ENCODE data around the gene DDR2. TPM values are rescaled to one million over a fixed set of nuclear protein-coding genes. Genes with fewer than 3 reads are reported as not detected.
"Not testable (repeated sequence)": the region's sequence is repeated elsewhere in the genome, so short reads cannot be mapped to it uniquely, and the experiment has no call there.

Gene DDR2
- total and polyA plus RNA-seq, 2 of the 4 experiments (the other 2 are of a cell fraction), result 66.1 to 245 TPM

GRCh38 chr1:162790303-162790984, 158.2 kb downstream of the DDR2 start, which contains the start of gene HSD17B7:
TSS of gene HSD17B7 (plus strand) at chr1:162790702. CDS start at chr1:162790801, 99 bp downstream.
- in situ Hi-C loops (cut with MboI; ENCODE audit: low sequenced_read_pairs); dilution Hi-C loops (cut with HindIII; ENCODE audit: low sequenced_read_pairs, unreplicated experiment): not testable (repeated sequence)
- DNase-seq, result peak; percentile 35

More at GRCh38 chr1:162790303-162790984, 158.2 kb downstream of the DDR2 start, which contains the start of gene HSD17B7:
- intact Hi-C loops (cut with micrococcal nuclease); H2BK20ac ChIP-seq (ENCODE audit: low read depth, low read length); BruUV-seq (replicated peaks); H3K4ac ChIP-seq (ENCODE audit: low read depth, low read length); H3K14ac ChIP-seq (replicated peaks; ENCODE audit: low read depth, low read length); H4K20me1 ChIP-seq (ENCODE audit: insufficient read depth, low read length); CTCF ChIA-PET; POLR2A ChIA-PET (ENCODE audit: unreplicated experiment); H2BK15ac ChIP-seq (ENCODE audit: low read depth, low read length); H3K9me1 ChIP-seq (ENCODE audit: insufficient read depth, low read length); H3K36me3 ChIP-seq (ENCODE audit: control insufficient read depth, insufficient read depth, low read length); H3K56ac ChIP-seq (ENCODE audit: extremely low read depth, insufficient read depth, low read length); H2BK5ac ChIP-seq (ENCODE audit: low read depth, low read length, poor library complexity, severe bottlenecking); H3K79me1 ChIP-seq (ENCODE audit: low read depth in 1 of 2, low read length in 2 of 2); H2BK120ac ChIP-seq (ENCODE audit: low read depth, low read length); H2AK9ac ChIP-seq (replicated peaks; ENCODE audit: low read depth, low read length, poor library complexity); H4K91ac ChIP-seq (ENCODE audit: insufficient read depth, low read depth, low read length); H3K27me3 ChIP-seq (ENCODE audit: control insufficient read depth, insufficient read depth, low read length); H3K18ac ChIP-seq (ENCODE audit: low read depth, low read length); H3K4me1 ChIP-seq (ENCODE audit: control insufficient read depth, insufficient read depth, low read length); H3K9ac ChIP-seq (ENCODE audit: low read depth, low read length); H3K23ac ChIP-seq (ENCODE audit: low read depth, low read length); H3K9me3 ChIP-seq (ENCODE audit: control insufficient read depth, insufficient read depth, low read length): not testable (repeated sequence)
- peak within 1 kb of the TSS in 1 of 2 experiments; percentile 67; a peak in 2 of 4 replicates for H4K8ac ChIP-seq (ENCODE audit: low read depth in 2 of 2, low read length in 2 of 2)
- WGBS, 2 experiments (ENCODE audit: extremely low coverage in 2 of 2, insufficient read length in 1 of 2), result 0% methylated on average over 2 of the region's 49 CpGs; no CpG with 5 or more reads in 1 of the 2 experiments
- peak; percentile 82 for TF ChIP-seq CEBPB (IDR thresholded peaks at IDR 0.05; ENCODE audit: low read depth, low read length)
- H2AFZ ChIP-seq (replicated peaks; ENCODE audit: low read length, poor library complexity), result peak within 1 kb of the TSS; percentile 78
- ATAC-seq (ENCODE audit: low read depth), result peak; percentile 99
- H4K5ac ChIP-seq (ENCODE audit: low read depth, low read length), result peak within 1 kb of the TSS; percentile 37; the same call in 1 of the 2 replicates
- H3K27ac ChIP-seq (ENCODE audit: insufficient read depth, low read length), result peak within 1 kb of the TSS; percentile 40; the same call in 1 of the 2 replicates
- H2AK5ac ChIP-seq (ENCODE audit: low read depth, low read length), result peak within 1 kb of the TSS; percentile 39; the same call in 1 of the 2 replicates
- peak within 1 kb of the TSS; percentile 98 for H3K4me2 ChIP-seq (ENCODE audit: low read depth, low read length)
- peak within 1 kb of the TSS; percentile 84 for H3K4me3 ChIP-seq (ENCODE audit: insufficient read depth, low read depth, low read length)

Measured in IMR-90 (cell line).